CD4-positive, alpha-beta T cell treated with Interleukin-15 for 1 hour (primary cell): ENCODE data around the gene FOXC1.
A peak's percentile ranks its signal among the peaks of the same experiment; 100 is the strongest.

ENCODE experiments used
- DNase-seq: peaks from one replicate; pipeline ENCODE4 v3.0.0-alpha.2; 2020

FOXC1 gene

DNA sequence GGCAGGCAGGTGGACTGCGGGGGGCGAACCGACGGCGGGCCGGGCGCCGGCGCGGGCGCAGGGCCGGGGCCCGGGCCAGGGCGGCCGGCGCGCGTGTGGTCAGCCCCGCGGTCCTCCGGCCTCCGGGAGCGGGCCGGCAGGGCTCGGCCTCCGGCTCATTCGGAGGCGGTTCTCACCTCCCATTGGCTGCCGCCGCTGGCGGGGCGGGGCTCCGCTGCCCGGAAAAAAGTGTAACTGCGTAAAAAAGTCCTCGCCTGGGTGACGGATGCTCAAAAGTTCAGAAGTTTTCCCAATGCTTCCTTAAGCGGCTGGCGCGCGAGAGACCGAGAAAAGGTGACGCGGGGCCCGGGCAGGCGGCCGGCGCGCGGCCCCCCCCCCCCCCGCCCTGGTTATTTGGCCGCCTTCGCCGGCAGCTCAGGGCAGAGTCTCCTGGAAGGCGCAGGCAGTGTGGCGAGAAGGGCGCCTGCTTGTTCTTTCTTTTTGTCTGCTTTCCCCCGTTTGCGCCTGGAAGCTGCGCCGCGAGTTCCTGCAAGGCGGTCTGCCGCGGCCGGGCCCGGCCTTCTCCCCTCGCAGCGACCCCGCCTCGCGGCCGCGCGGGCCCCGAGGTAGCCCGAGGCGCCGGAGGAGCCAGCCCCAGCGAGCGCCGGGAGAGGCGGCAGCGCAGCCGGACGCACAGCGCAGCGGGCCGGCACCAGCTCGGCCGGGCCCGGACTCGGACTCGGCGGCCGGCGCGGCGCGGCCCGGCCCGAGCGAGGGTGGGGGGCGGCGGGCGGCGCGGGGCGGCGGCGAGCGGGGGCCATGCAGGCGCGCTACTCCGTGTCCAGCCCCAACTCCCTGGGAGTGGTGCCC lies at the start of gene FOXC1:
FOXC1 (plus strand) TSS at position 268 of the 849 bp plus-strand sequence; CDS start at position 799, 531 bp downstream.
- DNase-seq: peak; percentile 53

DNA sequence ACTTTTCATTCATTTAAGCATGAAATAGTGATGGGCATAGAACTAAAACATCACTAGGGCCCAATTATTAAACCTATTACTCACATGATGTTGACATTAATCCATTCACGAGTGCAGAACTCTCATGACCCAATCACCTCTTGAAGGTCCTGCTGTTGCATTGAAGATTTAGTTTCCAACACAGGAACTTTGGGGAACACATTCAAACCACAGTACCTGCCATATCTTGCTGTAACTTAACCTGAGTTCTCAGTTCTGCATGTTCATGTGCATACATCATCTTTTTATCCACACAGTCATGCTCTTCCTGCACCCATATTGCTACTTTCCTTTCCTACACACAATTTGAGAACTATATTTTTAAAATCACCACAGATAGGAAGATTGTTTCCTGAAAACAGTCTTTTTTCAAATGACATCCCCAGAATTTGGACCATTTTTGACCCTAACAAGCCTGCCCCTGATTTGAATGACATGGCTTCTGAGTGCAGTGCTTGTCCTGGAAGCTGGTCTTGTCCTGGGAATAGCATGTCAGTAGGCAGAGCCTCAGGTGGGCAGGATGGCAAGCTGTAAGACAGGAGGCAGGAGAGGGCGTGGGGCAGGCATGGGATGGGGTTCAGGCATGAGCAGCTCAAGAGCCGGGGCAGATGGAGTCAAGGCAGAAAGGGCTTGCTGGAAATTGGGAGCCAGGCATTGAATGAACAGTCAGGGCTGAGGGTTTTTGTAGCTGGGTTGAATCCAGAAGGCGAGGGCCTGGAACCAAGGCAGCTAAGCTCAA lies 49.2 kb upstream of the FOXC1 start:
- DNase-seq: no peak

DNA sequence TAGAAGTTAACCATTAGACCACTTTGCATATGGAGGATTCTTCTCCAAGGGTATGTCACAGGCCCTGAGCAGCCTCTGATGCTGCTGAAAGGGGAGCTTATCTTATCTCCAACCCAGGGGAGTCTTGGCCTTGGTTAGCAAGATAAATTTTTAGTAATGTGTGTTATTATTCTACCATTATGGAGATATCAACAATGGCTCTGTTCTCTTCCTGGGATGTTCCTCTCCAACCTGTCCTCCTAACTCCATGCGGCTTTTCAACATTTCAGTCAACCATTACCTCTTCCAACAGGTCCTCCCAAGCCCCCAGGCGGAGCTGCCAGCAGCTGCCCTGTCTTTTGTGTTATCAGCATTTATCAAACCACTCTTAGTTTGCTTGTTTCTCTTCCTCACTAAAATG lies 48.4 kb upstream of the FOXC1 start:
- no peak for DNase-seq

DNA sequence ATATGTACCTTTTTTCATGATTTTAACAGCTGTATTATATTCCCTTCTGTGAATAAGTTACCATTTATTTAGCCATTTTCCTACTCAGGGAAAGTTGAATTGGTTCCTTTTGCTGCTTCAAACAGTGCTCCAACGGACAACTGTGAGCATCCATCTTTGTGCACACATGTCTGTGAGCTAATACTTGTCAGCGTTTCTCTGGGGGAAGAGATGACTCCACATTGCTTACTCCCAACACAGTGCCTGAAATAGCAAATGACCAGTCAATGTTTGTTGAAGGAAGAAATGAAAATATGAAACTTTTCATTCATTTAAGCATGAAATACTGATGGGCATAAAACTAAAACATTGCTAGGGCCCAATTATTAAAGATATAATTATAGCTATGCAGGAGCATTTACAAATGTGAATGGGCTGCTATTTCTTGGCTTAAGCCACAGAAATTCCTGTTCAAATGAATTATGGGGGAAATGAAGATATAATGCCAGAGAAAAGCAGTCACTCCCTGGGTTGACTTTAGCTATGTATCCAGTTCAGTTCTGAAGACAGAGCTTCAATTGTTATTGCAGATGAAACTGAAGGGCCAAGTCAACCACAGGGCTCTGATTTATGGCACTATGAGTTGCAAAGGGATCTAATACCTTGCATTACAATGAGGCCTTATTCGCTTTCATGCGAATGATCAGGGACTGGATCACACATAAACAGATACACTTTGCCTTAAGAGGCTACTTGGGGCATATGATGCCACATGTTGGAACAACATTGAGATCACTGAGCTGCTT lies 47.4 kb upstream of the FOXC1 start:
- DNase-seq: no peak

DNA sequence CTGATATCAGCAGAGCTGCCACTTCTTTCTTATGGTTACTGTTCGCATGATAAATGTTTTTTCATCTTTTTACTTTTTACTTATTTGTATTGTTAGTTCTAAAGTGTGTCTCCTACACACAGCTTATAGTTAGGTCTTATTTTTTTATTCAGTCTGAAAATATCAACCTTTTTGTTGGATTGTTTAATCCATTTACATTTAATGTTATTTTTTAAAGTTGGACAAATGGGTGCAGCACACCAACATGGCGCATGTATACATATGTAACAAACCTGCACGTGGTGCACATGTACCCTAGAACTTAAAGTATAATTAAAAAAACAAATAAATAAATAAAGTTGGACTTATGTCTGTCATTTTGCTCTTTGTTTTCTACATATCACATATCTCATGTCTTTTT lies 40.3 kb upstream of the FOXC1 start:
- no peak for DNase-seq

DNA sequence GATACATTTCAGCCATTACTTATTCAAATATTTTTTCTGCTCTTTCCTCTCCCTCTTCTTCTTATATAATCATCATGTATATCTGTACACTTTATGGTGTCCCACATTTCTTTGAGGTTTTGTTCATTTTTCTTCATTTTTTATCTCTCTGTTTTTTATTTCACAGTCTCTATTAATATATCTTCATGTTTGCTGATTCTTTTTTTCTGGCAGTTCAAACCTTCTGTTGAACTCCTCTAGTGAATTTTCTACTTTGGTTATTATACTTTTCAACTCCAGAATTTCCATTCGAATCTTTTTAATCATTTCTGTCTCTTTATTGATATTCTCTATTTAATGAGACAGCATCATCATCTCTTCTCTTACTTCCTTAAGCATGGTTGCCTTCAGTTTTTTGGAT lies 38.9 kb upstream of the FOXC1 start:
- DNase-seq: no peak

DNA sequence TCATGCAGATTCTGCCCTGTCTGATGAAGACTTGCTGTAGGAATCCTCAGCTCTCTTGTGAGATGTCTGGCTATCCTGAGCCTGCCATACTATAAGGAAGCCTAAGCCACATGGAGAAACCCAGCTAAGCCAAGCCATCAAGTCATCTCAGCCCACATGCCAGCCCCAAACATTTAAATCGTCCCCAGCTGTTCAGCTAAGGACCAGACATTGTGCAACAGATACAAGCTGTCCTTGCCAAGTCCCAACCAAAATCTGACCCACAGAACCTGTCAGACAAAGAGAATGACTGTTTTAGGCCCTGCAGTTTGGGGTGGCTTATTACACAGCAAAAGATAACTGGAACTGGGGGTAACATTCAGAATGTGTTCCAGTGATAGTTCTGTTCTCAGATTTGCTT lies 36.8 kb upstream of the FOXC1 start:
- DNase-seq: no peak

DNA sequence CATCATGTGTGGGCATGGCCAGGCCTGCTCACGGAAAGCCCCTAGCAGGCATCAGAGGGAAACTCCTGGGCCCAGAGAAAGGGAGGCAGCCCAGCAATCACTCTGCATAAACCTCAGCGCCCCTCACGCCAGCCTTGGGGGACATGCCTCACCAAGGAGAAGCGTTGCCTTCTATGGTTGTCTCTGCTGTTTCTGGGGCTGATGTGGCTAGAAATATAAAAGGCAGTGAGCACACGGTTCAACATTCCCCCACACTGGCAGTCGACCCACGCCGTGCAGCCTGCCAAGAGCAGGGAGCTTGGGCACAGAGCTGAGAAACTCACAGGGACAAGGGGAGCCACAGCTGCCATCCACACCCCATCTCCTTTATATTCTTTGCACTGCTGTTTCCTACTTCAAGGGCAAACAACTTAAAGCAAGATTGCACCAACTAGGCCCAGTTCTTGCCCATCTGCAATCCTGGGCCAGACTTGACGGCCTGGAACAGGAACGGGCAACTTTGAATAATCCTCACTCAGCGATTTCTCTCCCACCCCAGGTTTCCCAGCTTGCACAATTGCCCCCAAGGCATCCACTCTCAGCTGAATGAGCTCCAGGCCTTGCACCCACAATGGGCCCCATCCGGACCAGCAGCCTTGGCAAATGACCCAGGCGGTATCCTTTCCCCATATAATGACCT lies 35.5 kb upstream of the FOXC1 start:
- DNase-seq: no peak

DNA sequence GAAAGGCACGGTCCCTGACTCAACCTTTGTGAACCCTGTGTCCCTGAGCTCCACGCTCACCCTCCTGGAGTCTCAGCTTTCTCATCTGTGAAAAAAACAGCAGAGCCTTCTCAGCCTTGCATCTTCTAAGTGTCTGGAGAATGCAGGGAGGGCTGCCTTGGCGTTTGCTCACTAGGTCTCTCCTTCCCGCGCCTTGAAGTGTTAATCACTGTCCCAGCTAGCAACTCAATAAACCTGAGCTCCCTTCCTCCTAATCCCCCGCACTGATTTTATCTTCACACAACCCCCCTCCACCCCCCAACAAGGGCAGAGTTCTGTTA lies 34.9 kb upstream of the FOXC1 start:
- no peak for DNase-seq

DNA sequence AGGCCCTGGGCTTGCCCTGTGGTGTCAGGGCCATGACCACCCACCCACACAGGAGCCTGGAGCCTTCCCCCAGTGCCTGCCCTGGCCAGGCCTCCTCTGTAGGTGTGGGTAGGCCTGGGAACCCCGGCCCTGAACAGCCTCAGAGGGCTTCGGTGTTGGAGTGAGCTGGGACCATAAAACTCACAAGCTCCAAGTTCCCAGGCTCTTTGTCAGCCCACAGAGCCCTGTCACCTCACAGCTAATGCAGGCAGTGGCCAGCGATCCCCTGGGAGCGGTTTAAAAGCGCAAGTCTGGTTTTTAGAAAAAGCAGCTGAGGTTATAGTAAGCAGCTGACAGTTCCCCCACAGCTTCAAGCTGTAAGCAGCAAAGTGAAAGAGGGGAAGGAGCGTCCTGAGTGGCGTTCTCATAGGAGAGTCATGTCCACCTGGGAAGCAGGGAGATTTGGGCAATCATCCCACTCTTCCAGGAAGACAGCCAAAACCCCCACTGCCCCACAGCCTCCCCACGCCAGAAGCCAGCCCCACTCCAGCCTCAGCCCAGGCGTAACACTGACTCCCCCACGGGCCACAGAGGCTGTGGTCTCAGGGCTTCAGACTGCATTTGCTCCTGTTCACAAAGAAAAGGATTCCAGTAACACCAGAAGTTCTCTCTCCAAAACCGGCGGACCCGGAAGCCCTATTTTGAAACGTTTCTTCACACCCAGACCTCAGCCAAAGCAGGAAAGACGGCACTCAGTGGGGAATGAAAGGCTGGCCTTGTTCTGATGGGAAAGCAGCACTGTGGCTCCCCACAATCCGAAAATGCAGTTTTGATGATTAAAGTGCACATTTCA lies 34.3 kb upstream of the FOXC1 start:
- no peak for DNase-seq

DNA sequence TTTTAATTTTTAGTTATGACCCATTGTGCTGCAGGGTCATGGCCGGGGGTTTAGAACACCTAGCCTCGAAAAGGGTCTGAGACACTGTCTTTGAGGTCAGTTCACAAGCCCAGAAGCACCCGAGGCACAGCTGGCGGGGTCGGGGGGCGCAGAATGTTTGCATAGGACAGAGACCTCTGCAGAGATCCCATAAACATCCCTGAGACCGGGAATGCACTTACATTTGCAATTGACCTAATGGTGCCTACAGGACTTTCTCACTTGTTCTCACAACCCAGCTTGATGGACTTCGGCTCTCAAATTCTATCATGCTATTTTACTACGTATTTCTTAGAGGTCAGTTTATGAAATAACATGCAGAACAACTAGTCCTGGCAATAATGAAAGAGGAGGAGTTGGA lies 33.5 kb upstream of the FOXC1 start:
- DNase-seq: no peak

DNA sequence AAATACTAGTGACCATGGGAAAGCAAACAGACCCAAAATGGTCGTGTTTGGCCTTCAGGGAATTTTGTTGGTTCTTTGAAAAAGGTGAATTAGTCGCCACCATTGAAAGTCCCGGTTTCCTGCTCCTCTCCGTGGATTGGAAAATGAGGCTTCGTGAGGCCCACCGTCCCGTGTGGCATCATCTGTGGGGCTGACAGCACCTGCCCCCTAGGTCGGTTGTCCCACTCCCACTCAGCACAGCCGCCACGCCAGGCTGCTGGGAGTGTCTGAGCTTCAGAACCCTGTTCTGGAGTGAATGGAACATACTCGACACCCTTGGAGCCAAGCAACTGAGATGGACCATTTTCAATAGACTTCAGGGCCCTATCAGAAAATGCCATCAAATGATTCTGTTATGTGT lies 33.0 kb upstream of the FOXC1 start:
- no peak for DNase-seq

DNA sequence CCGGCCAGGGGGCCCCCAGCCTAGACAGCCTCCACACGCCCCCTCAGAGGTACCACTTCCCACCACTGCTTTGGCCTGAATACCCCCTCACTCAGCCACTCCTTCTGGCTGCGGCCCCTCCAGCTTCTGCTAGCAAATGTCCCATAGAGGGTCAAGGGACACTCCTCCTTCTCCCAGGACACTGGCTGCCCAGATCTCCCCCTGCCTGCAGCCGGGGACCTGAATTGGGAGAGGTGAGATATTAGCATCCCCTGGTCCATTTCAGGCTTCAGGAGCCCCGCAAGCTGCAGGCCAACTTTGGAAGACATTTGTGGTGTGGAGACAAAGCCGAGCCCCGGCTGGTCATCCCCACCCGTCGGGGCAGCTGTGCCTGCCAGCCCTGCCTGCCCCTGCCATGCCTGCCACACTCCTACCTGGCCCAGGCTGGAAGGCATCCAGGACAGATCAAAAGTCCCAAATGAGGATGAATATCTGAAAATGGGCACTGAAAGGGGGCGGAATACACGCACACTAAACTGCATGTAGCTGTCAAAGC lies 32.5 kb upstream of the FOXC1 start:
- no peak for DNase-seq

DNA sequence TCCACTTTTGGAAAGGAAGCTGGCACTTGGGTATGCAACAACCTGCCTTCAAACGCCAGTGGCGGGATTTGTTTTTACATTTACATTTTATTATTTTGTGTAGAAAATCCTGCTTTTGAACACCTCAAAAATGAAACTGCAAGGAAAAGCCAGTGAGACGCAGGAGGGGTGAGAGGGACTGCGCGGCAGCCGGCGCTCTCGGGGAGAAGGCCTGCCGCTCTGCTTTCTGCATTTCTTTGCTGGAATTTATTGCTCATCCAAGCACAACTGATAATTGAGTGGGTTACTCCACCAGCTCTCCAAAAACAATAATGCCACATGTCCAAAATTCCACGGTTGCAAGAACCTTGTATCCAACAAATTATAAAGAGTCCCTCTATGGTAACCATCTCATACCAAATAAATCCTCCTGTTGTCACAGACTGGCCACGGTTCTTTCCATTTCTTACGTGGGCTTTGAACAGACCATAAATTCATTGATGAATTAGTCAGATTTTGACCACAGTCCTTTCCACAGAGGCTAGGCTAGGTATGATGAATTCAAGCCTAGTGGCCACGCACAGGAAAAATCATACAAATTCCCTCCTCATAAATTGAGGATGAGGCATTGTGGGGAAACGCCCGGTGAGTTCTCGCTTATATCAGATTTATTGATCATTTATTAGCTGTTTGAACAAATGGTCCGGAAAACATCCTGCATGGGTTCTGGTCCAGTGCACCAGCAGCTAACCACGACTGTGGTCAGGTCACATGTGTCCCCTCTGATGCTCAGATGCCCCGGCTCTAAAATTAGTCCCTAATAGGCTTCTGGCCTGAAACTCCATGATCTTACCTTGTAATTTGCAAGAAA lies 31.6 kb upstream of the FOXC1 start:
- DNase-seq: no peak

DNA sequence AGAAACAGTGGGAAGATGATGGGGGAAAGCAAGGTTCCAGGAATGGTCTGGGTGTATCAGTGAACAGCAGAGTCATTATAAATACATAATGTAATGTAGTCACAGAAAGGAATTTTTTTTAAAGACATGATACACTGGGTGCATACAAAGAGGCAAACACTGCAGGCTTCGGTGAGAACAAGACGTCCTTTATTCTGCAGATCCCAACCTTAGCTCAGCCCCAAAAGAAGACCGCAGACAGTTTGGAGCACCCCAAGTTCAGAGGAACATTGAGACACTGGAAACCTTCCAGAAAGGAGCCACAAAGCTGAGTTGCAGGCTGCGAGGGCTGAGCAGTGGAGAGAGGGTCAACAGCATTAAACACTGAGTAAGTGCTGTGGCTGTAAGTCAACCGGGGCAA lies 30.6 kb upstream of the FOXC1 start:
- DNase-seq: no peak

DNA sequence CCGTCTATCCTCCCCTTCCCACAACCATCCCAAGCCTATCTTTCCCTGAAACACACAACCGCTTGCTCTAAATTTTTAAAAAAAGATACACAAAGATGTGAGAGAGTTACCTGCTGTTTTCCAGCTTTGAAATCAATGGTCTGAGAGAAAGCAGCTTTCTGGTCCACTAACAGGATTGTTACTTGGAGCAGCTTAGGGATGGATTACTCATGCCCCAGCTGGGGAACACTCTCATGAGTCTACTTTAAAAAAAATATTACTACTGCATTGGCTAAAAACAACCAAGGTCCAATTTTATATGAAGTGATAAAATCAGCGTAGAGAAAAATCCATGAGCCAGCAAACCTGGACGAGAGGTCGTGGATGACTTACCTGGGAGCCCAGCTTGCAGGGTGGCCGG lies 29.6 kb upstream of the FOXC1 start:
- no peak for DNase-seq

DNA sequence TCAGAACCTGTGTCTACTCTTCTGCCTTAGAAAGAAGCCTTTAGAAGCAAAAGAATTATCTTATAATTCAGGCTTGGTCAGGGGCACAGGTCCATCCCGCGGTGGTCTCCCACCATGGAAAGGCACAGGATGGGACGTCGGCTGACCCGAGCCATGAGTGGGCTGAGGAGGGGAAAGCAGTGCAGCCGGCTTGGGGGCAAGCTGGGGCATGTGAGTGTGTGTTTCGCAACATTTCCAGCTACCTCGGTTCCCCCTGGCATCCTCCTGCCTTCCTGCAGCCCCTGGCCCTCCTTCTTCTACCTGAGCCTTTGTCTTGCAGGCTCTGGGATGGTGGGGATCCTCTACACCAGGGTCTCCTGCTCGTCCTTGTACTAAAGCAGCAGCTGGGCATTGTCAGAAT lies 29.1 kb upstream of the FOXC1 start:
- DNase-seq: no peak

DNA sequence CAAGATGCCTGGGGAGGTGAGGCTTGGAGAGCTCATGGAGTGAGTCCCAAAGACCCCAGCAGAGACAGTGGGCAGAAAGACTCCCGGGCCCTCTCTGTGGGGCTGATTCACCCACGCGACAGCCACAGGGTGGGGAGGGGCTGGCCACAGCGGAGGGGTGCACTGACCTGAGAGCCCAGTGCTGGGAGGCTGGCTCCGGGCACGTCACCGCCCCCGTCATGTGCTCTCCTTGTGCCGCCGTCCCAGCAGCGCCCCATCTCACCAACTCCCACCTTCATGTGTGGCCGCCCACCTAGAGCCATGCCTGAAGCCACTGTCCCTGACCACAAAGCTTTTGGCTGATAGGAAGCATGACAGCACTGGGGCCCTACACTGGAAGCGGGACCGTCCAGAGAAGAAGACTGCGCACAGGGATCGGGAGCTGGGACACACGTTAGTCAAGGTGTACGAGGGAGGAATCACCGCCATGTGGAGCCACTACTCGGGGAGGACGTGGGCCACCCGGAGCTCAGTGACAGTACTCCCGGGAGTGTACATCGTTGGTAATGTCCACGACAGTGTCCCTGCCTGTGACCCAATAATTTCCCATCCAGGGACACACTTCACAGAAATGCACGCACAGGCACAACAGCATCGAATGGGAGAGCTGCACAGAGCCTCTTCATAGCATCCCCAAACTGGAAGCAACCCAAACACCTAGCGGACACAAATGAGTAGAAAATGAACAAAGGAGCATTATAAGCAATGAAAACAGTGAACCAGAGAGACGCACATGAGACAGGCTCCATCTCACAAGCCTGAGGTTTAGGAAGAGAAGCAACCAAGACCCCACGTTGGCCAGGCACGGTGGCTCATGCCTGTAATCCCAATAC lies 28.4 kb upstream of the FOXC1 start:
- no peak for DNase-seq

DNA sequence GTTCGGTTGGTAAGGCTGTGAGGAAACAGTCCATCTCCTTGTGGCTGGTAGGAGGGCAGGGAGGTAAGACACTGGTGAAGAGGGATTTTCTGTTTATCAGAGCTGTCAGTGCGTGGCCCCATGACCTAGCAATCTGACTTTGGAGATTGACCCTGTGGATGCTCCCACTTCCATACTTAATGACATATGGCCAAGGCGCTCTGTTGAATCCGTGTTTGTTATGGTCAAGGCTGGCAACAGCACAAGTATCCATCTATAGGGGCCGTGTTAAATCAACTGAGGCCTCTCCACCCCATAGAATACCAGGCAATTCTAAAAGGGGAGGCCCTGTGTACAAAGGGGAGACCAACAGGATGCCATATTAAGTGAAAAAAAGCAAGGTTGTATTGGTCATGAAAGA lies 25.6 kb upstream of the FOXC1 start:
- no peak for DNase-seq
